ENCODE results near the gene MRAS. TPM values are rescaled to one million over a fixed set of nuclear protein-coding genes. Genes with fewer than 3 reads are reported as not detected.

MRAS gene
- total RNA-seq, 1 donor from 2014 or later = 2.9 TPM

DNA sequence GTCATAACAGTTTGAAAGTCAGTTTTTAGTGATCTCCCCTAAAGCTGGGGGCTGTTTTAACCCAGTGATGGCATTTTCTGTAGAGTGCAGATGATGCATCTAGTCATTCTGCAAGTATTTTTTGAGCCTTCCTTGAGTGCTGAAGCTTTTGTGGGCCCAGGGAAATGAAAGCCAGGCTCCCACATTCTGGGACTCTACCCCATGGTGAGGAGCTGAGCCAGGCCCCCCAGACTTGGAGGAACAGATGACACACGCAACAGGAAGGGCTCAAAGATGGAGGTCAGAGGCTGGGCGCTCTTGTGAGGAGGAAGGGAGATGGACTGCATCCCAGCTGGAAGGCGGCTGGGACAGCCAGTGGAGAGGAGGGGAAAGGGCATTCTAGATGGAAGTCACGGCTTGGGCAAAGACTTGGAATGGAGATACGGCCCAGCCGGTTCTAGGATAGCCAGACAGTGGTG is 40.8 kb downstream of the MRAS start:
- H3K4me3 ChIP-seq (ENCODE audit: low read depth, low read length) = no peak overlapping the region
- no peaks in the 10 kb centered on the region for H3K36me3 ChIP-seq (ENCODE audit: control insufficient read depth, insufficient read depth, low read length)
- DNase-seq (ENCODE audit: low read depth) = no peak
- H3K27me3 ChIP-seq (ENCODE audit: control insufficient read depth, insufficient read depth, low read length) = no peaks in the 10 kb centered on the region
- no peak for TF ChIP-seq CTCF (IDR thresholded peaks at IDR 0.05; ENCODE audit: insufficient read depth, low read length, severe bottlenecking)
- FAIRE-seq = no peak

GRCh38 chr3:138389841-138390581 is 41.6 kb downstream of the MRAS start:
- no peaks in the 10 kb centered on the region for H3K36me3 ChIP-seq (ENCODE audit: control insufficient read depth, insufficient read depth, low read length)
- no peak for TF ChIP-seq CTCF (IDR thresholded peaks at IDR 0.05; ENCODE audit: insufficient read depth, low read length, severe bottlenecking)
- DNase-seq (ENCODE audit: low read depth) (peak; percentile 95), FAIRE-seq (peak; percentile 55)
- H3K27me3 ChIP-seq (ENCODE audit: control insufficient read depth, insufficient read depth, low read length) = no peaks in the 10 kb centered on the region
- H3K4me3 ChIP-seq (ENCODE audit: low read depth, low read length) = no peak overlapping the region

- Histone ChIP-seq H3K27me3 (ENCODE audit: control insufficient read depth, insufficient read depth, low read length) (no peaks in the 10 kb centered on the region), H3K4me3 (ENCODE audit: low read depth, low read length) (no peak overlapping the region), H3K36me3 (ENCODE audit: control insufficient read depth, insufficient read depth, low read length) (no peaks in the 10 kb centered on the region)
- FAIRE-seq (no peak), DNase-seq (ENCODE audit: low read depth) (no peak)
- no peak for TF ChIP-seq CTCF (IDR thresholded peaks at IDR 0.05; ENCODE audit: insufficient read depth, low read length, severe bottlenecking)
These were observed 42.2 kb downstream of the MRAS start for GRCh38 chr3:138390582-138390932.

DNA sequence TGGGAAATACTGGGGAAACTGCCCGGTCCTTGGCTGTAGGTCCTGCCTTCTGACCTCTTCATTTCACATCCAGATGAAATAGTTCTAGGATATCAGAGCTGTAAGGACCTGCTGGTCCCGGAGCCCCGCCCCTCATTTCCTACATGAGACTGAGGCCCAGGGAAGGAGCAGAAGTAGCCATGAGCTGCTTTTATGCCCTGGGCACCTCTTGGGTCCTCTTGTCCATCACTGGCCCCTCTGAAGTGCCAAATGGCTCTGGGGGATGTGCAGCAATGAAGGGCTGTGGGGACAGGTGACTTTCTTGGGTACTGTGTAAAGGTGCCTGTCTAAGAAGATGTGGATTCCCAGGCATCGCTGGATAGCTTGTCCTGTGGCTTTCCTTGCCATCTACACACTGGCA is 45.8 kb downstream of the MRAS start:
- Histone ChIP-seq H3K36me3 (ENCODE audit: control insufficient read depth, insufficient read depth, low read length) (no peaks in the 10 kb centered on the region), H3K4me3 (ENCODE audit: low read depth, low read length) (no peak overlapping the region), H3K27me3 (ENCODE audit: control insufficient read depth, insufficient read depth, low read length) (no peaks in the 10 kb centered on the region)
- FAIRE-seq (no peak), DNase-seq (ENCODE audit: low read depth) (no peak)
- no peak for TF ChIP-seq CTCF (IDR thresholded peaks at IDR 0.05; ENCODE audit: insufficient read depth, low read length, severe bottlenecking)

DNA sequence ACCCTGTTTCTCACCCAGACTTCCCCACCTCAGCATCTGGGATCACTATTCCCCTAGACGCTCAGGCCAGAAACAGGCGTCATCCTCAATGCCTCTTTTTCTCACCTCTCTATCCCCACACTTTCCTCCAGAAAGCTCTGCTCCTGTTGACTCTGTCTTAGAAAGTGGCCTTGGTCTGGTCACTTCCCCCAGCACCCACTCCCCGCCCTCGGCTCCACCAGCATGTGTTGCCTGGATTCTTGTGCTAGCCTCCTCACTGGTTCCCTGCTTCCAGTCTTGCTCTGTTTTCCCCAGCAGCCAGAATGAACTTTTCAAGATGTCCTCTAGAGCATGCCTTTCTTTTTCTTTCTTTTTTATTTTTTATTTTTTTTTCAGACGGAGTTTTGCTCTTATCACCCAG is 46.3 kb downstream of the MRAS start:
- FAIRE-seq = no peak
- no peaks in the 10 kb centered on the region for H3K27me3 ChIP-seq (ENCODE audit: control insufficient read depth, insufficient read depth, low read length)
- no peak for DNase-seq (ENCODE audit: low read depth)
- no peaks in the 10 kb centered on the region for H3K36me3 ChIP-seq (ENCODE audit: control insufficient read depth, insufficient read depth, low read length)
- no peak overlapping the region for H3K4me3 ChIP-seq (ENCODE audit: low read depth, low read length)
- TF ChIP-seq CTCF (IDR thresholded peaks at IDR 0.05; ENCODE audit: insufficient read depth, low read length, severe bottlenecking) = no peak
